Hepatic stellate cell (primary cell): ENCODE measurements around the gene NCAPG.
"Not testable (repeated sequence)": the region's sequence is repeated elsewhere in the genome, so short reads cannot be mapped to it uniquely, and the experiment has no call there.

Experiments
- DNase-seq: peaks from one replicate; pipeline ENCODE4 v3.0.0; 2011; ENCODE audit warnings: low spot score

The NCAPG gene

DNA sequence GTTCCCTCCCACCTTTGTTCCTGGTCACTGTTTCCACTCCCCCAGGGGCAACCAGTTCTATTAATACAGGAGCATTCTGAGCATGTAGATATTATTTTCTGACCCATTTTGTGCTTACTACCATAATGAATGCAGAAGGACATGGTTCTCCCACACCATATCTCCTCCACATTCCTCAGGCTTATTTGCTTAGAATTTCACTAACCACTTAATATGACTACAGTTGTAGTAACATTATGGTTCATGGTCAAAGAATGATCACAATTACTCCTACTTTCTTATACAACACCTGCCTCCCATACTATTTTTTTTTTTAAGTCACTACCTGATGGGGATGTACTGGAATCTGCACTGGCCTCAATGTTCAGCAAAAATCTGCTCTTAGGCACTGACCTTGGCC, 21.8 kb upstream of the NCAPG start:
- no peak for DNase-seq

DNA sequence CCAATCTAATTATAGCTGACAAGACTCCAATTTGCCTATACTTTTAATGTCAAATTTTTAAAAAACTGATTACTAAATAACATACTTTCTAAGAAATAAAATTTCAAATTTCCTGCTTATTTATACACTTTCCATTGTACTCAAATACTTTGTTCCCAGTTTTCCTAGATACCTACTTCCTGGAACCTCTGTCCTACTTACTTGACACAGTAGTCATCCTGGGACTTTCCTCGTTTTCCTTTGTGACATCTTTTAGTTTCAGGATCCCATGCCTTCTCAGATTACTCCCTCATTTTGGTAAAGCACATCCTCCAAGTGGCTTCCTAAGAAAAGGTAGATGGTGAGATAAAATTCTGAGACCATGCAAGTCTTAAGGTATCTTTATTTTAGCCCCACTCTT, 16.0 kb upstream of the NCAPG start:
- DNase-seq, result no peak

DNA sequence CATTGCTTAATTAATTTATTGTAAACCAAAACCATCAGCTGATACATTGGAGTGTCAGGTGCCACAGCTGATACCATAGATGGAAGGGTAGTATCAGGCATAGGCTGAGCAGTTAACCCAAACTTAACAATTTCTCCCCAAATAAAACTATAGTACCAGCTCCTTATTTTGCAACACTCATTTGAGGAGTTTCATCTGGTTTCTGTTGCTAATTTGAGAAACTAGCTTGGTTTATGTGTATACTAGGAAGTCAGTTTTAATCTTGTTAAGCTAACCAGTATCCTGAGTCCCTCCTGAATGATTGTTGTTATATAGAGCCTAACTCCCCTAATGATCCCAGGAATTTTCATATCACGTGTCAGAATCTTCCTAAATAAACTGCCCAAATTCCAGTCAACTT, 13.0 kb upstream of the NCAPG start:
- no peak for DNase-seq

DNA sequence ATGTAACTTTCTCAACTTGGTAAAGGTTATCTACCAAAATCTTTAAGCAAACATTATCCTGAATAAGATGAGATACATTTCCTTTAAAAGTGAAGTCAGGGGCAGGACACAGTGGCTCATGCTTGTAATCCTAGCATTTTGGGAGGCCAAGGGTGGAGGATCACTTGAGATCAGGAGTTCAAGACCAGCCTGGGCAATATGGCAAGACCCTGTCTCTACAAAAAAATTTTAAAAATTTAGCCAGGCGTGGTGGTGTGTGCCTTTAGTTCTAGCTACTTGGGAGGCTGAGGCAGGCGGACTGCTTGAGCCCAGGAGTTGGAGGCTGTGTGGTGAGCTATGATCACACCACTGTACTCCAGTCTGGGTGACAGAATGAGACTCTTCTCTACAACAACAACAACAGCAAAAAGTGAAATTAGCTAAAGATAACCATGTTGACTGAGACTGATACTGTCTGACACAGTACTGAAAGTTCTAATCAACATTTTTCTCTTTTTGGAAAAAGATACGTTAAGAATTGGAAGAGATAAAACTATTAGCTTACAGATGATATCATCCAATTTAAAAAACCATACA, 5.1 kb upstream of the NCAPG start:
- DNase-seq, result no peak

DNA sequence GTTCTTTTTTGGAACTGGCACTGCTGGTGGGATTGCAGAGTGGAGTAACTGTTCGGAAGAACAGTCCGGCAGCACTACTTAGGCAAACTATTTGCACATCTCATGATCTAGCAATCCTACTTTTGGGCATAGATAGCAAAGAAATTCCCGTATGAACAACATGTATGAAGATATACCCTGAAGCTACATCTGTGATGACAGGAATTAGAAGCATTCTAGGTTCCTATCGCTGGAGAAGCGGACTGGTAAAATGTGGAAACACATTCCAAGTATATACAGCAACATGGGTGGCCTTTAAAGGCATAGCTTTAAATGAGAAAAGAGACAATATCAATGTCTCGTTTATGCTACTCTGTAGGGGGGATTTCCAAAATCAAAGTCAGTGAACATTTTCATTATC, 3.3 kb upstream of the NCAPG start:
- DNase-seq, result no peak

DNA sequence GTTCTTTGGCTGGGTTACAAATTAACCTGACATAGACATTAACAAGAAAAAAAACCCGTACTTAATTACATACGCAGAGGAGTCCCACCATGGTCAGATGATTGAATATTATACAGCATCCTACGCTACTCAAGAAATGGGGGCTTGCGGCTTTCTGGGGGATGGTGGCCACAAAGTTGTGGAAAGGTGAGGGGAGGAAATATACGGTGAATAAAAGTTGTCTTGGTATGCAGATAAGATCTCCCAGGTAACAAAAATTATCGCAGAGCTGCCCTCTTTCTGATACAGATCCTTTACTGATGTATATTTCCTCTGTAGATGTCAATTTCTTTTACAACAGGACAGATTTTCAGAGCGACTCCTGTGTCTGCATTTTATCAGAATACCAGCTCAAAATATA, 1.1 kb upstream of the NCAPG start:
- no peak for DNase-seq

DNA sequence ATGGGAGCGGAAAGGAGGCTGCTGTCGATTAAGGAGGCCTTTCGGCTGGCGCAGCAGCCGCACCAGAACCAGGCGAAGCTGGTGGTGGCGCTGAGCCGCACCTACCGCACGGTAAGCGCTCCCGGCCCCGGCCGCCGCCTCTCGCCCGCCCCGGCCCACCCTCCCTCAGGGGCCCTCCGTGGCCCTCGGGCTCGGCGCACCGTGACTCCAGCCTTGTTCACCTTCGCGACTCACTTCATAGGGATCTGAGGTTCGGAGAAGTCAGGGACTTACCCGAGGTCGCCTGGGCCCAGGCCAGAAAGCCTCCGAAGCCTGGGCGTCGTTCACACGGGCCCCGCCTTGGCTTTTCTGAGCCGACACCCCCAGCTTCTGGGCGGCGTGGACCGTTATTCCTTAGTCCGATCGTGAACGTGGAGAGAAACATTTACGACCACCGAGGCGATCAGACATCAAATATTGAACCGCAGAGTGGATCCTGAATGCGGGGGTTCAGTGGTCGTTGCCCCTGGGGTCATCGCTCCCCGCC, 362 bp downstream of the NCAPG start:
- peak; percentile 11 for DNase-seq

DNA sequence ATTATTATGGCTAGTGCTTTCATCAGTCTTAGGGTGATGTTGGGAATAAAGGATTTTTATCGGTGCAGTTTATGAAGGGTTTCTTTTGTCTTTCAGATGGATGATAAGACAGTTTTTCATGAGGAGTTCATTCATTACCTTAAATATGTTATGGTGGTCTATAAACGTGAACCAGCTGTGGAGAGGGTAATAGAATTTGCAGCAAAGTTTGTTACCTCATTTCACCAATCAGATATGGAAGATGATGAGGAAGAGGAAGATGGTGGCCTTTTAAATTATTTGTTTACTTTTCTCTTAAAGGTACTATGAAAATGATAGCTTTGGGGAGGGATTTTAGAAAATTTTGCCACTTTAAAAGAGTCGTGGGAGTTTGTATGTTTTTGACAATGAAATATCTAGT, 1.3 kb downstream of the NCAPG start:
- DNase-seq, result no peak

DNA sequence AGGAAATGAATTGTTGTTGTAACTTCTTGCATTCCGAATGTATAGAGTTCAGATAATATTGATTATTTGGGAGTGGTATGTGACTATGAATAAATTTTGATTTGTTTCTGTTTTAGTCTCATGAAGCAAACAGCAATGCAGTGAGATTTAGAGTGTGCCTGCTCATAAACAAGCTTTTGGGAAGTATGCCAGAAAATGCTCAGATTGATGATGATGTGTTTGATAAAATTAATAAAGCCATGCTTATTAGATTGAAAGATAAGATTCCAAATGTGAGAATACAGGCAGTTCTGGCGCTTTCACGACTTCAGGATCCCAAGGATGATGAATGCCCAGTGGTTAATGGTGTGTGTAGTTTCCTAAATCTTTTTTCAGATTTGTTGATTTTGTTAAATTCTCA, 2.0 kb downstream of the NCAPG start:
- DNase-seq, result no peak

DNA sequence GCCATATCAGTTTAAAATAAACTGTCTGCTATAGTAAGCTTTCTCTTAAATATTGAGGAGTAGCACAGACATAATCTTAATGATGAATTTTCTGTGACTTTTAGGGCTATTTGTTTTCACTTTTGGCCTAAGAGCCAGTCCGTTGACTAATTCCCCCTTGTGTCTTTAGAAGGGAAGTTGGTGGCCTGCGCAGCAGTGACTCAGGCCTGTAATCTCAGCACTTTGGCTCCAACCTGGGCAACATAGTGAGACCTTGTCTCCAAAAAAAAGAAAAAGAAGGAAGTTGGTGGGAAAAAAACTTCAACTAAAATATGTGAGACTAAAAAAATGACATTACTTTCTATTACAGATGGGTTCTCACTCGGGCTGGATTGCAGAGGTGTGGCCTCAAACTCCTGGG, 3.4 kb downstream of the NCAPG start:
- DNase-seq, result peak; percentile 12

DNA sequence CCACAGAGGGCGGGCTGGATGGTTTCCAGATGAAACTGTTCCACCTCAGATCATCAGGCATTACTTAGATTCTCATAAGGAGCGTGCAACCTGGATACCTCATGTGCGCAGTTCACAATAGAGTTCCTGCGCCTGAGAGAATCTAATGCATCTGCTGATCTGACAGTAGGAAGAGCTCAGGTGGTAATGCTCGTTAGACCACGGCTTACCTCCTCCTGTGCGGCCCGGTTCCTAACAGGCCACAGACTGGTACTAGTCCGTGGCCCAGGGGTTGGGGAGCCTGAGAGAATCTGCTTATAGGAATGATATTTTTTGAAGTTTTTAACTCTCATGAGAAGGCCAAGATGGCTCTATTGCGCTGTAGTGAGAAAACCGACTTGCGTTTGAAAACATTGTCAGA, 5.4 kb downstream of the NCAPG start:
- DNase-seq, result no peak

DNA sequence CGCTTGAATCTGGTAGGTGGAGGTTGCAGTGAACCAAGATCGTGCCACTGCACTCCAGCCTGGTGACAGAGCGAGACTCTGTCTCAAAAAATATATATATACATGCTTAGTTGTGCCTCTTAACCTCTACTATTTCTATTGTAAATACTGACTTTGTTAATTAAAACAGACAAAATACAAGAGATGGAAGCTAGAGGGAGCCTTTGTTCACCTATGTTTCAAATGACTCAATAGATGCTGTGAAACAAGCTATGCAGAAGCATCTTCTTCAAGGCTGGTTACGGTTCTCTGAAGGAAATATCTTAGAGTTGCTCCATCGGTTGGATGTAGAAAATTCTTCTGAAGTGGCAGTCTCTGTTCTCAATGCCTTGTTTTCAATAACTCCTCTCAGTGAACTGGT, 6.2 kb downstream of the NCAPG start:
- peak; percentile 24 for DNase-seq

DNA sequence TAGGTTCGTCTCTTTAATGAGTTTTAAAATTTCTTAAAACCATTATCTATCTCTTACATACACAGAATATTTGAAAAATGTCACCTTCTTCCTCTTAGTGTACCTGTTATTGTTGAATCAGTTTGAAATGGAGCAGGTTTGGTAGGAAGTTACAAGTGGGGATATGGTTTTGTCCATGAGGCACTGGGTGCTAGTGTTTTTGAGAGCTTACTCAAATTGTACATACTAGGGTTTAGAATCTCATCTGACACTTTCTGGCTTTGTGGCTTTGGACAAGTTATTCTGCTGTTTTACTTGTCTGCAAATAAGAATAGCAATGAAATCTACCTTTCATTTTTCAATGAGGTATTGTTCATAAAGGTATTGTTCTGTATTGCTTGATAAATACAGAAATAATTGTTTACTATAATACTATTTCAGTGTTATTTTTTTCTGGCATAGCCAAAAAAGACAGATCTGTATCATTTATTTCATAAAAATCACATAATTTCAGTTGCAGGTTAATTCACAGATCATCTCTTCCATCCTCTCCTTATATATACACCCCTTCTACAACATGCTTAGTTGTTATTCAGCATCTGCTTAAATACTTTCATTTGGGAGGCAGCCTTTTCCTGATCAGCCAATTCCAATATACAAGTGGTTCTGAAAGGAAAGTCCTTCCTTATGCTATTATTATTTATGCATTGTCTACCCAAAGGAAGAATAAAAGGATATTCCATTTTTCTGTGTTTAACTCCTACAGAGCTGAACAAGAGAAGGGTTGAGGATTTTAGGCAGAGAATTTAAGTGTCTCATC, 13.3 kb downstream of the NCAPG start:
- DNase-seq, result no peak

DNA sequence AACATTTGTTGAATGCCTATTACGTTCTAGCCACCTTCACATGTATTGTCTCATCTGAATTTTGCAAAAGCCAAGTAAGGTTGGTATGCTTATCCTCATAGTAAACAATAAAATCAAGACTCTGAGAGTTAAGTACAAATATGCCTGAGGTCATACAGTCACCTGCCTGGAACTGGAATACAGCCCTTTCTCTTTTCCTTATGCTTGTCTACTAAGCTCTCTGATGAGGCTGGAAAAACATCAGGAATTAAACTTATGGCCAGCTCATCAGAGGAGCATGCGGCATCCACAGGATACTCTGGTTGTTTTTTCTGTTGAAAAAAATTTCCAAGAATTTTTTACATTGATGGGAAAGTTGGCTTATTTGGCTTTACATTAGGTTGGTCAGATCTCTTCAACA, 35.5 kb downstream of the NCAPG start:
- peak; percentile 4 for DNase-seq

DNA sequence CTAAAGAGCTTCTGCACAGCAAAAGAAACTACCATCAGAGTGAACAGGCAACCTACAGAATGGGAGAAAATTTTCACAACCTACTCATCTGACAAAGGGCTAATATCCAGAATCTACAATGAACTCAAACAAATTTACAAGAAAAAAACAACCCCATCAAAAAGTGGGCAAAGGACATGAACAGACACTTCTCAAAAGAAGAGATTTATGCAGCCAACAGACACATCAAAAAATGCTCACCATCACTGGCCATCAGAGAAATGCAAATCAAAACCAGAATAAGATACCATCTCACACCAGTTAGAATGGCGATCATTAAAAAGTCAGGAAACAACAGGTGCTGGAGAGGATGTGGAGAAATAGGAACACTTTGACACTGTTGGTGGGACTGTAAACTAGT, 39.5 kb downstream of the NCAPG start:
- DNase-seq, result not testable (repeated sequence)

DNA sequence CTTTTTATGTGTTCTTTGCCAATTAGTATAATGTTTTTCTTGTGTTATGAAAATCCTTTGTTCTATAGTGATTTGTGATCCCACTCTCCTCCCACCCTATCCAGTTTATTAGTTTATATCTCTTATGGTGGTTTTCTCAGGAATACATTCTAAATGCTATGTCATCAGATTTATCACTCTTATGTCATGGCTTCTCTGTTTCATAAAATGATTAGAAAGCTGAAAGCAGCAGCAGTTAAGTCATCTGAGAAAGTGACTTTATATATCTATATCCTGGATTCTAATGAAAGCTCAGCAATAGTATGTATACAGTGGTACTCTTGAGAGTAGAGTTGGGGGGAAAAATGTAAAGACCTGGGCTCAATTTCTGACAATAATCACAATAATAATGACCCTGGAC, 41.2 kb downstream of the NCAPG start:
- no peak for DNase-seq

DNA sequence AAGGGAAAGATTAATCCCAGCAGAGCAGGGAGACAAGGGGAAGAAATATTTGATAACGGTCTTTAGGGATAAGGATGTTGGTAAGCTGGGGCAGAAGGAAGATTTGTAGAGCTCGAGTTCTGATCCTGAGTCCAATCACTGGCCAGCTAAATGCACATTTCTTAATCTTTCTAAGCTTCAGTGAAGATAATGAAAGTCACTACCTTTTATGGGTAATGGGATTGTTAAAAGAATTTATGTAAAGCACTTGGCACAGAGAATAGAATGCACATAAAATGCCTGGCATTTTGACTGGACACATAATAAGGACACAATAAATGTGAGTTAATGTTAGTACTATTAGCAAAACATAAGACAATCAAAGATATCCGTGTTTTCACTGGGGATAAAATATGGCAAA, 43.3 kb downstream of the NCAPG start:
- DNase-seq, result no peak

DNA sequence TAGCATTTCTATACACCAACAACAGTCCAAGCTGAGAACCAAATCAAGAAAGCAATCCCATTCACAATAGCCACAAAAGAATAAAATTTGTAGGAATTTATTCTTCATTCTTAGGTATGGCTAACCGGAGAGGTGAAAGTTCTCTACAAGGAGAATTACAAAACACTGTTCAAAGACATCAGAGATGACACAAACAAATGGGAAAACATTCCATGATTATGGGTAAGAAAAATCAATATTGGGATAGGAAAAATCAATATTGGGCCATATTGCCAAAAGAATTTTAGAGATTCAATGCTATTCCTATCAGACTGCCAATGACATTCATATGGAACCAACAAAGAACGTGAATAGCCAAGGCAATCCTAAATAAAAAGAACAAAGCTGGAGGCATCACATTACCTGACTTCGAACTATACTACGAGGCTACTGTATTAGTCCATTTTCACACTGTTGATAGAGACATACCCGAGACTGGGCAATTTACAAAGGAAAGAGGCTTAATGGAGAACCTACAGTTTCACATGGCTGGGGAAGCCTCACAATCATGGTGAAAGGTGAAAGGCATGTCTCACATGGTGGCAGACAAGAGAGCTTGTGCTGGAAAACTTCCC, 49.1 kb downstream of the NCAPG start:
- DNase-seq, result no peak

DNA sequence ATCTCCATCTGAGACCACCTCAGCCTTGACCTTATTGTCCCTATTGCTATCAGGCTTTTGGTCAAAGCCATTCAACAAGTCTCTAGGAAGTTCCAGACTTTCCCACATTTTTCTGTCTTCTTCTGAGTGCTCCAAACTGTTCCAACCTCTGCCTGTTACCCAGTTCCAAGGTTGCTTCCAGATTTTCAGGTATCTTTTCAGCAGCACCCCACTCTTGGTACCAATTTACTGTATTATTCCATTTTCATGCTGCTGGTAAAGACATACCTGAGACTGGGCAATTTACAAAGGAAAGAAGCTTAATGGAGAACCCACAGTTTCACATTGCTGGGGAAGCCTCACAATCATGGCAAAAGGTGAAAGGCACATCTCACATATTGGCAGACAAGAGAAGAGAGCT, 51.1 kb downstream of the NCAPG start:
- not testable (repeated sequence) for DNase-seq

DNA sequence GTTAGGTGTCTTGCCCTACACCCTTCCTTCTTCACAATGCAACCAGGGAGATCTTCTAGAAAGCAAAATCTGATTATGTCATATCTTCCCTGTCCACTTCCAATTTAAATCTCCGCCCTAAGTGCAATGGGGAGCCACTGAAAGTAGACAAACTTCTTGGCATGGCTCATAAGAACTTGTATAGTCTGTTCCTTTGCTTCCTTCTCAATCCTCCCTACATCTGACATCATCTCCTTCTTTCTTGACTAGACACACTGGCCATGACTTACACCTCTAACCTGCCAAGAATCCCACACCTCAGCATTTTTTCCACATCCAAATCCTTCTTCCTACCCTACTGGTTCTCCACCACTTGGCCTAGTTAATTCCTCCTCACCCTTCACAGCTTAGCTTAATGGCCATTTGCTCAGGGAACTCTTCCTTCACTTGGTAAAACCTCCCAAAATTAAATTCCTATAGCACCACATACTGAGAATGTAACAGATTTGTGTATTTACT, 55.1 kb downstream of the NCAPG start:
- DNase-seq, result no peak

DNA sequence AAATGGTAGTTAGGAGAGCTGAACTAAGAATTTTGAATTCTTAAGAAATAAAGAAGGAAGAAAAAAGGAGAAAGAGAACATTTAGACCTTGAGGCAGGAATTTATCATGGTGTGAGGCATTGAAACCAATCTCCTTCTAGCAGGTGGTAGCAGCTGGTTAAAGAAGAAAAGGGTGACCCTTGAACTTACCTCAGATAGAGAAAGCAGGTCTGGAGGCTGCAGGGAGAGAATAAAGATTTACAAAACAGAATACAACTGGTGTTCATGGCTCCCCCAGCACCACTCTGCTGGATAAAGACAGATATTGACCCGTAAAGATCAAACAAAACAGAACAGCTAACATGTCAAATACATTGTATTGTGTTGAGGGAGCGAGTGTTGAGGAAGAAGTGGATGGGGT, 56.0 kb downstream of the NCAPG start:
- DNase-seq, result no peak

DNA sequence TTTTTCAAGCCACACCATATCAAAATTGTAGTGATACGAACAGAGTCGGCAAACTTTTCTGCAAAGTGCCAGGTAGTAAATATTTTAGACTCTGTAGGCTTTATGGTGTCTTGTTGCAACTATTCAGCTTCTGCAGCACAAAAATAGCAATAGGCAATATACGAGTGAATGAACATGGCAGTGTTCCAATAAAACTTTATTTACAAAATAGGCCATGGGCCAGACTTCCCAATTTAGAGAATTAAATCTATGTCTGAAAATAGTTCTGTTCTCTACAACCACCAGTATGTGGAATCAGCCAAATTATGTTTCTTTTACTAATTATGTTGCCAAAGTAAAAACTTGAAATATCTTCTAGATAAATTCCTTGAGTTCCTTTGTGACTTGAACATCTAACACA, 56.5 kb downstream of the NCAPG start:
- DNase-seq, result no peak

DNA sequence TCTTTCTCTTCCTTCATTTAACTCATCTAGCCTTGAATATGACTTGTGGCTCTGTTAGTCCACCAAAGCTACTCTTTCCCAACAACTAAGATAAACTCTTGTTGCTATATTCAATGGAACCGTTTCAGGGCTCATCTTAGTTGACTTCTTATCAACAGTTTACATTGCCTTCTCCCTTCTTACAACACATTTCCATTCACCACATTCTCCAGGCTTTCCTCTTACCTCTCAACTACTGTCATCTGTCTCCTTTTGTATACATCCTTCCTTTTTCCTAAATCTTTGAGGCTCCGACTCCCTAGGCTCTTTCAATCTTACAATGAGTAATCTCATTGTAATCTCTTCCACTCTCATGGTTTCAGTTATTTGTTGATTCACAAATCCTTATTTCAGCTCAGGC, 58.5 kb downstream of the NCAPG start:
- DNase-seq, result no peak
